Hematopoietic multipotent progenitor cell treated with erythropoietin and hydrocortisone succinate and interleukin-3 and kit ligand, for 17 days (in vitro differentiated cells): Measurements from ENCODE around the gene RAI1.
"Not testable (repeated sequence)": the region's sequence is repeated elsewhere in the genome, so short reads cannot be mapped to it uniquely, and the experiment has no call there.

Experiments
- DNase-seq: peaks from one replicate; pipeline ENCODE4 v3.0.0-alpha.2; 2015; ENCODE audit warnings: low spot score

Gene RAI1

DNA sequence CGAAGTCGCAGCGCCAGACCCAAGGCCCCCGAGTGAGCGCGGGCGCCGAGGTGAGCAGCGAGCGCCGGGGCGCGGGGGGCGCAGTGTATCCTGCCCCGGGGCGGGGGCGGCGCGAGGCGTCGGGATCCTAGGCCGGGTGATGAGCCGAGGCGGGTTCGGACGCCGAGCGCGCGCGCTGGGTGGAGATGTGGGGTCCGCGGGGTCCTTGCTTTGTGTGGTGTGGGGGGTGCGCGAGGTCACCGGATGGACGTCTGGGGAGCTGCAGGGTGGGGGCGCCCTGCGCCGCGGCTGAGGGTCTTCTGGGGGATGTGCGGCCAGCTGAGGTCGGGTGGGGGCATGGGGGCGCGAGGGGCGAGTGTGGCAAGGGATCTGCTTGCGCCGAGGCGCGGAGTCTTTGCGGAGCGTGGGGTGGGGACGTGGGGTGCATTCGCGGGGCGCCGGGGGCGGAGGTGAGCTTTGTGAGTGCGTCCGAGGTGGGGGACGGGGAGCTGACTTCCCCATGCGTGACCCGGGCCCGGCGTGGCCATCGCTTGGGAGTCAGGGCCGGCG lies 560 bp downstream of the RAI1 start:
- DNase-seq: no peak

- peak; percentile 52 for DNase-seq
These were observed 1.1 kb downstream of the RAI1 start for GRCh38 chr17:17682293-17682736.

DNA sequence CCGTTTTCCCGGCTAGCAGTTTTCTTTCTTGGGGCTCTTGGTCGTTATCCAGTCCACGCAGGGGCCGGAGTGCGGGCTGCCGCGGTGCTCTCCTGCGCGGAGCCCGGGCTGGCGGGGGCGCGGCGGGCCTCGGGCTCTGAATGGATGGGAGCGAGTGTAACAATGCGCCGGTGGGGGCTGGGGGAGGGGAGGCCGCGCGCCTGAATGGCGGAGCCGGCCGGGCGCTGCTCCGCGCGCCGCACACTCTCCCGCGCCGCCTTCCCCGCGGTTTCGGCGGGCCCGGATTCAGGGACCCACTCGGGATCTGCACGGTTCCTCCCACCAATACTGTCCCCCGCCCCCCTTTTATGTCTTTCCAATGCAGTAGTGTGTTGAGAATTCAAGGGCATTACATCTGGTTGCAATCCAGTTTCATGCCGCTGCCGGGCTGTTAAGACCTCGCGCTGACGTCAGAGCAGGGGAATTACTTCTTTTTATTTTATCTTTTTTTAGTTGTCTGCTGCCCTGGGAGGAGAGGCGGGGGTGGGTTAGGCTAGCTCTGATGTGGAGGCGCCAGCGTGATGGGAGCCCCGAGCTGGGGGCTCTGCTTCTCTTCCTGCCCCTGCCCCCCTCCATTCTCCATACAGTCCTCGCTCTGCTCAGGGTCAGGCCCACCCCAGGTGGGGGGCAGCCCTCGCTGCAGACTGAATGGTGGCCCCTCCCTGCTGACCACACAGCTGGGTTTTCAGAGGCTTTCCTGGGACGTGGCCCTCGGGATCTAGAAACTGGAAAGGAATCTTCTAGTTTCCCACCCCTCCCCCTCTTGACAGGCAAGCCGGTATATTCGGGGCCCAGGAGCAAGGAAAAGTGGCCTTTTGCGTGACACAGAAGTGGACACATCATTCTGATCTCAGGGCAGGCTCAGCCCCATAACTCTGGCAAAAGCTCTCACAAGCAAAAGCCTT lies 1.8 kb downstream of the RAI1 start:
- peak; percentile 41 for DNase-seq

GRCh38 chr17:17683710-17684365 lies 2.6 kb downstream of the RAI1 start:
- DNase-seq: no peak

GRCh38 chr17:17684906-17685774 lies 3.9 kb downstream of the RAI1 start:
- DNase-seq: no peak

DNA sequence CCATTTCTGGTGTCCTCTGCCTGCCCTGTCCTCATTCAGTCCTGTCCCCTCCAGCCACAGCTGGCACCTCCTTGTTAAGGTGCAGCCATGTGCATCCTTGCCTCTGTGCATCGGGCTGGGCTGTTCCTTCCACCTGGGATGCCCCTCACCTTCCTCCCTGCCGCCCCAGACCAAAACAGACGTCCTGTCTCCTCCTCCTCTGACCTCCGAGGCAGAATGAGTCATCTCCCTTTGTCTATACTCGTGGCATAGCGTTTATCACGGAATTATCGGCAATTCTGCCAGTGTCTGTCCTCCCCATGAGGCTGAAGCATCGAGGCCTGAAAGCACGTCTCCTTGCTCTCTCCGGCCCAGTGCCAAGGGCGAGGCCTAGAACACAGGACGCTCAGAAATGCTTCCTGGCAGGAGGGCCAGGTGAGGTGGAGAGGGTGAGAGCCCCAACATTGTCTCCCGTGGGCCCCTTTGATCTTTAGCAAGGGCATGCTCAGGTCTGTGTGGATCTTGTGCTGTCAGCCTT lies 4.6 kb downstream of the RAI1 start:
- DNase-seq: peak; percentile 43

GRCh38 chr17:17689312-17689711 lies 8.1 kb downstream of the RAI1 start:
- no peak for DNase-seq

DNA sequence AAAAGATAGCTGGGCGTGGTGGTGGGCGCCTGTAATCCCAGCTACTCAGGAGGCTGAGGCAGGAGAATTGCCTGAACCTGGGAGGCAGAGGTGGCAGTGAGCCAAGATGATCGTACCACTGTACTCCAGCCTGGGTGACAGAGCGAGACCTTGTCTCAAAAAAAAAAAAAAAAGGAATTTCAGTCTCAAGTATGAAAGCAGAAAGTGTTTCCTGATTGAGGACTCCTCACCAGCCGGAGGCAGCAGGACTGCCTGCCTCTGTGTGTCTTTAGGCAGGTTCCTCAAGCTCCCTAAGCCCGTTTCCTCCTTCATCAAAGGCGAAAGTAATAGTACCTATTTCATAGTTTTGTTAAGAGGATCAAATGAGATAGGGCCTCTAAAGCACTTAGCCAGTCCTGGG lies 9.0 kb downstream of the RAI1 start:
- not testable (repeated sequence) for DNase-seq

DNA sequence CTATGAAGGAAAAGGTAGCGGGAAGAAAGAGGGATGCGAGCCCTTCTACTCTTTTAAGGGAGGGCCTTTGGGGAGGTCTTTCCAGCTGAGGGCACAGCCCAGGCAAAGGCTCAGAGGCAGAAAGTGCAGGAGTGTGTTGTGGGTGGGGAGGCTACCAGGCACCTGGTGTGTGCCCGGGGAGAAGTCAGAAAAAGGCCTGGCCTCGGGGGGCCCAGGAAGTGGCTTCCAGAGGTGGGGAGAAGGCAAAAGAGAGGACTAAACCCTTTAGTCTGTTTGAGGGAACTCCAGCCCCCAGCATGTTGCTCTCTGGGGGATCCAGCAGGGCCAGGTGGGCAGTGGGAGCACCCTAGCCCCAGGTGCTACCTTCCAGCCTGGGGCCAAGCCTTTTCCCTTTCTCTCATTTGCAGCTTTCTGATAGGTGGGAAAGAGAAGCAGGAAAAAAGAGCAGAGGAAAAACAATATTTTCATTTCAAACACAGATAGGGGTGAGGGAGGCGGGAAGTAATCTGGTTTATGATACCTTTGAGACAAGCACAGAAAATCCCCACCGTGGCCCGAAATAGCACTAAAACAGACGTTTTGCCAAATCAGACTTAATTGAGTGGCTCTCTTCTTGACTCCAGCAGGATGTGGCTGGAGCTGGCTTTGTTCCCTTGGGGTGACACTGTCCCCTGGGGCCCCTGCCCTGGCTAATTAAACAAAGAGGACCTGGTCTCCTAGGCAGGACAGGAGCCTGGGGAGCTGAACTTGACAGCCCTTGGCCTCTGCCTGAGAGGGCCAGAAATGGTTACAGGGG lies 10.4 kb downstream of the RAI1 start:
- DNase-seq: no peak

DNA sequence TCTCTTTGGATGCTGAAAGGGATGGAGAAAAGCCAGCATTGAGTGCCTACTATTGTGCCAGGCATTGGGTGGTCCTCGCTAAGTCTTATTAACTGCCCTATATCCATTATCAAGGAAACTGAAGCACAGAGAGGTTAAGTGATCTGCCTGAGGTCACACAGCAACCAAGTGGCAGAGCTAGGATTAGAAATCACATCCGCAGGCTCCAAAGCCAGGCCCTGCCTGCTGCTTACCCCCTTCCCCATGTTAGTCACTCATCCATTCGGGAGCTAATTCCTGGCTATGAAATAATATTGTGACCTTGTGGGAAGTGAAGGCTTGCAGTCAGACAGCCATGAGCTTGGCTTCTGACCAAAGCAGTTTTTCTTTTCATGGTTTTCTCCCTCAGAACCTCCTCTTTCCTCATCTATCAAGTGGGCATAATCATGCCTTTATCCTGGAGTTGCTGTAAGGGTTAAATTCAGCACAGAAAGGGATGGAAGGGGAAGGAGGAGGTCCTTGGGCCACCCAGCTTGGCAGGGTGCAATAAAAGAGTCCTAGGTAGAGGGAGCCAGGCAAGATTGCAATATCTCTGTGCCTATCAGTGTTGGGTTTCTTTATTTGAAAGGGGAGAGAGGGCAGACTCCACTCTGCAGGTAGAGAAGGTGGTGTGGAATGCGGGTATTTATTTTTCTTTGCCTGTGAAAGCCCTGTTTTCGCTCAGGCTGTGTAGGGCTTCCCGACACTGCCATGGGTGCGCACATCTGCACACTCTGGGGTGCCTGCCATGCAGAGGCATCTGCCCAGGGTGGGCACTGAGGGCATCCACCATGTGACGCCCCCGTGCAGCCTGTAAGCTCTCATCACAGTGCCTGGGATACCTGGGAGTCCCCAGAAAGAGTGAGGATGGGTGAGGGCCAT lies 11.3 kb downstream of the RAI1 start:
- no peak for DNase-seq

GRCh38 chr17:17693253-17694168 lies 12.3 kb downstream of the RAI1 start:
- peak; percentile 60 for DNase-seq

GRCh38 chr17:17694169-17695081 lies 13.2 kb downstream of the RAI1 start:
- peak; percentile 82 for DNase-seq

DNA sequence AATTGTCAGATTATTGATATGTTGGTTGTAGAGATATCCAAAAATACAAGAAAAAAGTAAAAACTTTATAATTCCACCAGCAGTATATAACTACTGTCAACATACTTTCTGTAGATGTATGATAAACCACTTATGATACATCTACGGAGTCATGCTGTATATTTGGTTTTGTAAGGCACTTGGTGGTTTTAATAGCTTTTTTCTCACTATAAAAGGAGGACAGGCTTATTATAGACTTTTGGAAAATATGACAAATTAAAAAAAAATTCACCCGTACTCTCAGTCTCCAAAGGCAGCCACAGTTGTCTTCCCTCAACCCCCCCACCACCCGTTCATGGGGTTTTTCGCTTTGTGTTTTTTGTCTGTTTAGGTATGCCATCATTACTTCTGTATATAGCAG lies 14.8 kb downstream of the RAI1 start:
- DNase-seq: no peak

- no peak for DNase-seq
These were observed 15.8 kb downstream of the RAI1 start for GRCh38 chr17:17696882-17697633.

DNA sequence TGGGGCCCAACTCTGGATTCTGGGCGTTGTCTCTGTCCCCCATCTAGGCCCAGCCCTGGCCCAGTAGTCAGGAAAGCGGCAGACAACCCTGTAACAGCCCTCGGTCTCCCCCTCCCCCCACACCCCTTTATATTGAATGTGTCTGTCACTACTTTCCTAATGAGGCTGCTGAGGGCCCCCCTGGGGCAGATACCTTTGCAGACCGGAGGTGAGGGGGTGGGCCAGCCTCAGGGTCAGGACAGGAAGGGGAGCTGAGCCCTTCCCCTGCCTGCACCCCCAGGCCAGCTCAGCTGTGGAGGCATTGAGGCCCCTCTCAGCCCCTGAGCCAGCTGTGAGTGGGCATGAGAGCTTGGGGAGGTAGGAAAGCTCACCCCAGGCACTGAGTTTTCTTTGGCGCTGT lies 17.1 kb downstream of the RAI1 start:
- no peak for DNase-seq

GRCh38 chr17:17698869-17699351 lies 17.7 kb downstream of the RAI1 start:
- DNase-seq: no peak

- DNase-seq: no peak
These were observed 18.2 kb downstream of the RAI1 start for GRCh38 chr17:17699491-17699890.
